Fibroblast of lung (primary cell): ENCODE measurements around the gene TMX4.

ENCODE experiments used
- CTCF ChIP-seq, 2 donors: IDR thresholded peaks in 1 of 2; conservative IDR thresholded peaks in 1 of 2; 1 replicate in 1 of 2; 2 replicates in 1 of 2; pipeline ENCODE4 v1.5.1; 2011 to 2012; ENCODE audit warnings: low read length in 2 of 2, control low read depth in 1 of 2, inconsistent platforms in 1 of 2, low read depth in 1 of 2, mild to moderate bottlenecking in 1 of 2
- EZH2 ChIP-seq: IDR thresholded peaks from 2 replicates; pipeline ENCODE4 v1.5.1; 2012; ENCODE audit warnings: low read length, control low read depth, mild to moderate bottlenecking; ENCODE audit errors: missing control alignments

- TF ChIP-seq CTCF (conservative IDR thresholded peaks at IDR 0.05 in 1 of 2, IDR thresholded peaks at IDR 0.05 in 1 of 2; ENCODE audit: low read depth in 1 of 2, low read length in 2 of 2) (no peak), EZH2 (no peak)
Measured at GRCh38 chr20:7966176-7966575, 53.4 kb downstream of the TMX4 start.
